Neural cell (in vitro differentiated cells): ENCODE data around the gene RGS7BP. TPM values are rescaled to one million over a fixed set of nuclear protein-coding genes. Genes with fewer than 3 reads are reported as not detected.

Experiments
- H2AFZ ChIP-seq: fragments of 200-600, 300-800 bp; sonication (generic), shearing (Covaris generic); 2 replicates; pipeline ENCODE4 v1.6.0; 2014; ENCODE audit warnings: low read depth, mild to moderate bottlenecking, antibody characterized with exemption, low read length, moderate library complexity
- H3F3A ChIP-seq: fragments of 200-600 bp; shearing (Covaris generic); 2 replicates; pipeline ENCODE4 v1.6.1; 2016; ENCODE audit warnings: mild to moderate bottlenecking, moderate library complexity, mixed read lengths, antibody characterized with exemption, low read length; ENCODE audit not compliant: insufficient read depth, poor library complexity, severe bottlenecking
- H3K27ac ChIP-seq: fragments of 200-600, 300-800 bp; sonication (generic), shearing (Covaris generic); 2 replicates; pipeline ENCODE4 v1.5.1; 2014; ENCODE audit warnings: mild to moderate bottlenecking, low read length, moderate library complexity
- H3K27me3 ChIP-seq: fragments of 300-800, 200-600 bp; sonication (generic), shearing (Covaris generic); 2 replicates; pipeline ENCODE4 v1.6.0; 2014; ENCODE audit warnings: mild to moderate bottlenecking, low read depth, low read length, moderate library complexity; ENCODE audit not compliant: insufficient read depth
- H3K36me3 ChIP-seq: fragments of 300-800, 200-600 bp; sonication (generic), shearing (Covaris generic); 2 replicates; pipeline ENCODE4 v1.5.1; 2014; ENCODE audit warnings: mild to moderate bottlenecking, antibody characterized with exemption, low read length, moderate library complexity; ENCODE audit not compliant: insufficient read depth
- H3K4me2 ChIP-seq: fragments of 300-800, 200-600 bp; sonication (generic), shearing (Covaris generic); 2 replicates; pipeline ENCODE4 v1.6.0; 2014; ENCODE audit warnings: mild to moderate bottlenecking, low read length
- H3K4me3 ChIP-seq: fragments of 300-800, 200-600 bp; sonication (generic), shearing (Covaris generic); 2 replicates; pipeline ENCODE4 v1.5.1; 2014; ENCODE audit warnings: mild to moderate bottlenecking, low read length, moderate library complexity
- H3K79me2 ChIP-seq: fragments of 200-600 bp; shearing (Covaris generic); replicated peaks from 2 replicates; pipeline ENCODE4 v1.6.0; 2014; ENCODE audit warnings: mild to moderate bottlenecking, low read length, moderate library complexity; ENCODE audit not compliant: insufficient read depth
- H3K9ac ChIP-seq: fragments of 300-800, 200-600 bp; sonication (generic), shearing (Covaris generic); 2 replicates; pipeline ENCODE4 v1.6.1; 2016; ENCODE audit warnings: mild to moderate bottlenecking, low read length, mixed read lengths
- H3K9me2 ChIP-seq: fragments of 200-600 bp; shearing (Covaris generic); 2 replicates; pipeline ENCODE4 v1.6.1; 2016; ENCODE audit warnings: mild to moderate bottlenecking, low read length, mixed read lengths; ENCODE audit not compliant: insufficient read depth
- H3K9me3 ChIP-seq: fragments of 200-600, 300-800 bp; sonication (generic), shearing (Covaris generic); 2 replicates; pipeline ENCODE4 v1.6.1; 2016; ENCODE audit warnings: mild to moderate bottlenecking, mixed run types, low read length, moderate library complexity, mixed read lengths
- H4K20me1 ChIP-seq: fragments of 200-600 bp; shearing (Covaris generic); 2 replicates; pipeline ENCODE4 v1.6.1; 2016; ENCODE audit warnings: mild to moderate bottlenecking, mixed run types; ENCODE audit not compliant: insufficient read depth
- EP300 ChIP-seq: fragments of 450-650 bp; conservative IDR thresholded peaks from 2 replicates; pipeline ENCODE4 v1.6.1; 2014; ENCODE audit warnings: antibody characterized with exemption, mild to moderate bottlenecking, moderate library complexity; ENCODE audit not compliant: poor library complexity, severe bottlenecking
- EZH2 ChIP-seq: fragments of 200-600, 300-800 bp; shearing (Covaris generic), sonication (generic); IDR thresholded peaks from 2 replicates; pipeline ENCODE4 v1.6.1; 2014; ENCODE audit warnings: antibody characterized with exemption, low read length, borderline replicate concordance, mild to moderate bottlenecking; ENCODE audit not compliant: insufficient read depth, poor library complexity, severe bottlenecking
- MXI1 ChIP-seq: fragments of 450-650 bp; conservative IDR thresholded peaks from 2 replicates; pipeline ENCODE4 v1.6.1; 2014; ENCODE audit warnings: antibody characterized with exemption, mild to moderate bottlenecking; ENCODE audit not compliant: poor library complexity, severe bottlenecking
- POLR2AphosphoS5 ChIP-seq: IDR thresholded peaks from 2 replicates; pipeline ENCODE4 v1.6.1; 2012
- RAD21 ChIP-seq: fragments of 450-650 bp; conservative IDR thresholded peaks from 2 replicates; pipeline ENCODE4 v1.6.1; 2014; ENCODE audit warnings: antibody characterized with exemption, mild to moderate bottlenecking, moderate library complexity
- SMC3 ChIP-seq: fragments of 450-650 bp; conservative IDR thresholded peaks from 2 replicates; pipeline ENCODE4 v1.6.1; 2014; ENCODE audit warnings: antibody characterized with exemption, mild to moderate bottlenecking, moderate library complexity; ENCODE audit not compliant: poor library complexity
- TAF1 ChIP-seq: IDR thresholded peaks from 2 replicates; pipeline ENCODE4 v1.6.1; 2012; ENCODE audit warnings: low read depth
- polyA plus RNA-seq: library from polyadenylated mRNA; depleted of rRNA; stranded (reverse); fragments of >200 nt; gene quantifications from 2 replicates; pipeline ENCODE4 v1.2.3, GENCODE V29; 2014
- TF ChIP-seq, protein P1 (sequence below): IDR thresholded peaks from 2 replicates; pipeline ENCODE4 v1.6.1; 2012; ENCODE audit warnings: borderline replicate concordance
- TF ChIP-seq, protein P2 (sequence below): fragments of 450-650 bp; IDR thresholded peaks from 2 replicates; pipeline ENCODE4 v1.5.1; 2014; ENCODE audit warnings: antibody characterized with exemption, mild to moderate bottlenecking, moderate library complexity; ENCODE audit not compliant: poor library complexity, severe bottlenecking

Gene RGS7BP
- polyA plus RNA-seq, 1 donor from 2014 or later = 9.5 TPM

DNA sequence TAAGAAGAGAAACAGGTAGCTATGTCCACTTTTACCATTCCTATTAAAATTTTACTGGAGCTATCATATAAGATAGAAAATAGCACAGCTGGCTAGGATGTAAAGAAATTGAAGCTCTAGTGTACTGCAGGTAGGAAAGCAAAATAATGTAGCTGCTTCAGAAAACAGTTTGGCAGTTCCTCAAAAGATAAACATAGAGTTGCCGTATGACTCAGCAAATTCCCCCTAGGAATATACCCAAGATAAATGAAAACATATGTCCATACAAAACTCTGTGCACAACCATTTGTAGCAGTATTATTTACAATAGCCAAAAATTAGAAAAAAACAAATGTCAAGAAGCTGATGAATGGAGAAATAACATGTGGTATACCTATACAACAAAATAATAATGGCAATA is 119.9 kb downstream of the RGS7BP start:
- no peaks in the 10 kb centered on the region for H4K20me1 ChIP-seq
- TF ChIP-seq POLR2AphosphoS5 = no peak
- TF ChIP-seq, protein P1, sequence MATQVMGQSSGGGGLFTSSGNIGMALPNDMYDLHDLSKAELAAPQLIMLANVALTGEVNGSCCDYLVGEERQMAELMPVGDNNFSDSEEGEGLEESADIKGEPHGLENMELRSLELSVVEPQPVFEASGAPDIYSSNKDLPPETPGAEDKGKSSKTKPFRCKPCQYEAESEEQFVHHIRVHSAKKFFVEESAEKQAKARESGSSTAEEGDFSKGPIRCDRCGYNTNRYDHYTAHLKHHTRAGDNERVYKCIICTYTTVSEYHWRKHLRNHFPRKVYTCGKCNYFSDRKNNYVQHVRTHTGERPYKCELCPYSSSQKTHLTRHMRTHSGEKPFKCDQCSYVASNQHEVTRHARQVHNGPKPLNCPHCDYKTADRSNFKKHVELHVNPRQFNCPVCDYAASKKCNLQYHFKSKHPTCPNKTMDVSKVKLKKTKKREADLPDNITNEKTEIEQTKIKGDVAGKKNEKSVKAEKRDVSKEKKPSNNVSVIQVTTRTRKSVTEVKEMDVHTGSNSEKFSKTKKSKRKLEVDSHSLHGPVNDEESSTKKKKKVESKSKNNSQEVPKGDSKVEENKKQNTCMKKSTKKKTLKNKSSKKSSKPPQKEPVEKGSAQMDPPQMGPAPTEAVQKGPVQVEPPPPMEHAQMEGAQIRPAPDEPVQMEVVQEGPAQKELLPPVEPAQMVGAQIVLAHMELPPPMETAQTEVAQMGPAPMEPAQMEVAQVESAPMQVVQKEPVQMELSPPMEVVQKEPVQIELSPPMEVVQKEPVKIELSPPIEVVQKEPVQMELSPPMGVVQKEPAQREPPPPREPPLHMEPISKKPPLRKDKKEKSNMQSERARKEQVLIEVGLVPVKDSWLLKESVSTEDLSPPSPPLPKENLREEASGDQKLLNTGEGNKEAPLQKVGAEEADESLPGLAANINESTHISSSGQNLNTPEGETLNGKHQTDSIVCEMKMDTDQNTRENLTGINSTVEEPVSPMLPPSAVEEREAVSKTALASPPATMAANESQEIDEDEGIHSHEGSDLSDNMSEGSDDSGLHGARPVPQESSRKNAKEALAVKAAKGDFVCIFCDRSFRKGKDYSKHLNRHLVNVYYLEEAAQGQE = no peak
- TF ChIP-seq RAD21 = no peak
- no peak for TF ChIP-seq SMC3
- no peak for TF ChIP-seq TAF1
- TF ChIP-seq MXI1 = no peak
- no peak for TF ChIP-seq EP300
- TF ChIP-seq, protein P2, sequence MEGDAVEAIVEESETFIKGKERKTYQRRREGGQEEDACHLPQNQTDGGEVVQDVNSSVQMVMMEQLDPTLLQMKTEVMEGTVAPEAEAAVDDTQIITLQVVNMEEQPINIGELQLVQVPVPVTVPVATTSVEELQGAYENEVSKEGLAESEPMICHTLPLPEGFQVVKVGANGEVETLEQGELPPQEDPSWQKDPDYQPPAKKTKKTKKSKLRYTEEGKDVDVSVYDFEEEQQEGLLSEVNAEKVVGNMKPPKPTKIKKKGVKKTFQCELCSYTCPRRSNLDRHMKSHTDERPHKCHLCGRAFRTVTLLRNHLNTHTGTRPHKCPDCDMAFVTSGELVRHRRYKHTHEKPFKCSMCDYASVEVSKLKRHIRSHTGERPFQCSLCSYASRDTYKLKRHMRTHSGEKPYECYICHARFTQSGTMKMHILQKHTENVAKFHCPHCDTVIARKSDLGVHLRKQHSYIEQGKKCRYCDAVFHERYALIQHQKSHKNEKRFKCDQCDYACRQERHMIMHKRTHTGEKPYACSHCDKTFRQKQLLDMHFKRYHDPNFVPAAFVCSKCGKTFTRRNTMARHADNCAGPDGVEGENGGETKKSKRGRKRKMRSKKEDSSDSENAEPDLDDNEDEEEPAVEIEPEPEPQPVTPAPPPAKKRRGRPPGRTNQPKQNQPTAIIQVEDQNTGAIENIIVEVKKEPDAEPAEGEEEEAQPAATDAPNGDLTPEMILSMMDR = no peak
- TF ChIP-seq EZH2 = no peak
- H3K9me2 ChIP-seq = no peaks in the 10 kb centered on the region
- H3K27me3 ChIP-seq = no peaks in the 10 kb centered on the region
- no peaks in the 10 kb centered on the region for H3K36me3 ChIP-seq
- no peak overlapping the region for H3K27ac ChIP-seq
- no peaks in the 10 kb centered on the region for H3F3A ChIP-seq
- H3K79me2 ChIP-seq = no peaks in the 10 kb centered on the region
- H2AFZ ChIP-seq = no peak overlapping the region
- H3K4me3 ChIP-seq = no peak overlapping the region
- H3K9me3 ChIP-seq = no peaks in the 10 kb centered on the region
- H3K9ac ChIP-seq = no peak overlapping the region
- no peak overlapping the region for H3K4me2 ChIP-seq

DNA sequence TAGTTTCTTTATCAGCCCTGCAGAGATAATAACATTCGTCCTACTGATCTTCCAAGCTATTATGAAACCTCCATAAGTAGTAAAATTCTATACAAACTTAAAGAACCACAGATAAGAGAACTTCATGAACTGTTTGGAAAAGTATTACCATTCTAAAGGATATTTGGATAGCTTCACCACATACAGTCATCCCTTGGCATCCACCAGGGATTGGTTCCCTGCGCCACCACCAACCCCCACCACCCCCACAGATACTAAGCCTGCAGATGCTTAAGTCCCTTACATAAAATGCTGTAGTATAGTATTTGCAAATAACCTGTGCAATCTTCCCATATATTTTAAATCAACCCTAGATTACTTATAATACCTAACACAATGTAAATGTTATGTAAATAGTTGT is 123.1 kb downstream of the RGS7BP start:
- H3K9me3 ChIP-seq = no peaks in the 10 kb centered on the region
- no peaks in the 10 kb centered on the region for H3K27me3 ChIP-seq
- no peak overlapping the region for H3K4me3 ChIP-seq
- H3K36me3 ChIP-seq = no peaks in the 10 kb centered on the region
- H3K79me2 ChIP-seq = no peaks in the 10 kb centered on the region
- no peak overlapping the region for H3K9ac ChIP-seq
- H4K20me1 ChIP-seq = no peaks in the 10 kb centered on the region
- no peaks in the 10 kb centered on the region for H3K9me2 ChIP-seq
- TF ChIP-seq, protein P2 = no peak
- no peak for TF ChIP-seq MXI1
- no peak for TF ChIP-seq EP300
- no peak for TF ChIP-seq EZH2
- TF ChIP-seq, protein P1 = no peak
- TF ChIP-seq TAF1 = no peak
- no peak for TF ChIP-seq POLR2AphosphoS5
- no peak for TF ChIP-seq RAD21
- no peak for TF ChIP-seq SMC3
- no peak overlapping the region for H2AFZ ChIP-seq
- no peak overlapping the region for H3K27ac ChIP-seq
- no peaks in the 10 kb centered on the region for H3F3A ChIP-seq
- no peak overlapping the region for H3K4me2 ChIP-seq
